GM12801 (cell line): ENCODE data around the gene ARF1.

Source experiments
- CTCF ChIP-seq: IDR thresholded peaks from one replicate; pipeline ENCODE4 v1.5.1; 2011; ENCODE audit warnings: control low read depth; ENCODE audit not compliant: insufficient read length; ENCODE audit errors: extremely low read depth

The ARF1 gene

DNA sequence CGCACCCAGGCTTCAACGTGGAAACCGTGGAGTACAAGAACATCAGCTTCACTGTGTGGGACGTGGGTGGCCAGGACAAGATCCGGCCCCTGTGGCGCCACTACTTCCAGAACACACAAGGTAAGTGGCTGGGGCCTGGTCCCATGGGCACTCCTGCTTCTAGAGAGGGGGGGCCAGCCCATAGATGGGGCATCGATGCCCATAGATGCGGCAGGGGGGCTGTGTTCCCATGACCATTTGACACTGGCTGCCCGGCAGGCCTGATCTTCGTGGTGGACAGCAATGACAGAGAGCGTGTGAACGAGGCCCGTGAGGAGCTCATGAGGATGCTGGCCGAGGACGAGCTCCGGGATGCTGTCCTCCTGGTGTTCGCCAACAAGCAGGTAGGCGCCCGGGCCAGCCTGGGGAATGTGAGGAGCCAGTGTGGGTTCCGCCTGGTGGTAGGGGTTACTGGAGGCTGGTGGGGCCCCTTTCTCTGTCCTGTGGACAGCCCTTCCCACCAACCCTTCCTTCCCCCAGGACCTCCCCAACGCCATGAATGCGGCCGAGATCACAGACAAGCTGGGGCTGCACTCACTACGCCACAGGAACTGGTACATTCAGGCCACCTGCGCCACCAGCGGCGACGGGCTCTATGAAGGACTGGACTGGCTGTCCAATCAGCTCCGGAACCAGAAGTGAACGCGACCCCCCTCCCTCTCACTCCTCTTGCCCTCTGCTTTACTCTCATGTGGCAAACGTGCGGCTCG, 15.0 kb downstream of the ARF1 start:
- no peak for TF ChIP-seq CTCF

DNA sequence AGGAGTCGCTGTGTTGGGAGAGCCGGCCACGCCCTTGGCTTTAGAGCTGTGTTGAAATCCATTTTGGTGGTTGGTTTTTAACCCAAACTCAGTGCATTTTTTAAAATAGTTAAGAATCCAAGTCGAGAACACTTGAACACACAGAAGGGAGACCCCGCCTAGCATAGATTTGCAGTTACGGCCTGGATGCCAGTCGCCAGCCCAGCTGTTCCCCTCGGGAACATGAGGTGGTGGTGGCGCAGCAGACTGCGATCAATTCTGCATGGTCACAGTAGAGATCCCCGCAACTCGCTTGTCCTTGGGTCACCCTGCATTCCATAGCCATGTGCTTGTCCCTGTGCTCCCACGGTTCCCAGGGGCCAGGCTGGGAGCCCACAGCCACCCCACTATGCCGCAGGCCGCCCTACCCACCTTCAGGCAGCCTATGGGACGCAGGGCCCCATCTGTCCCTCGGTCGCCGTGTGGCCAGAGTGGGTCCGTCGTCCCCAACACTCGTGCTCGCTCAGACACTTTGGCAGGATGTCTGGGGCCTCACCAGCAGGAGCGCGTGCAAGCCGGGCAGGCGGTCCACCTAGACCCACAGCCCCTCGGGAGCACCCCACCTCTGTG, 15.9 kb downstream of the ARF1 start:
- TF ChIP-seq CTCF, result no peak

DNA sequence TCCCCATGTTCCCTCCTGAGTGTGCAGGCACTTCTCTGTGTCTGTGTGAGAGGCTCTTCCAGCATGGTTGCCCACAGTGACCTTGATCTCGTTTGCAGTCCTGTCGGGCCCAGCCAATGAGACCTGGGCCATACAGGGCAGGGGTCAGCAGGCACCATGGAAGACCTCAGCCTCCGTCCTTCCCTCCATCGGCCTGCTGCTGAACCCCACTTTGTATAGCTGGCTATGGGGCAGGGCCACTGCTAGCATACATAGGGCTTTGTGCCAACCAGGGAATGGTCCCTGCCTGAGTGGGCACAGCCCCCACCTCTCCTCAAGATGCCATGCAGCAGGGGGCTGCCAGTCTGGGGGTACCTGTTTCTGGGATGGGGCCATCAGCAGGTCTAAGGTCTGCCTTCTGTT, 16.8 kb downstream of the ARF1 start:
- no peak for TF ChIP-seq CTCF

GRCh38 chr1:228100822-228101613, 18.5 kb downstream of the ARF1 start:
- no peak for TF ChIP-seq CTCF

GRCh38 chr1:228101614-228101993, 19.1 kb downstream of the ARF1 start:
- TF ChIP-seq CTCF, result no peak

- TF ChIP-seq CTCF, result no peak
These were observed 19.7 kb downstream of the ARF1 start for GRCh38 chr1:228101994-228102790.
